ENCODE results near the gene PRPSAP2.

GRCh38 chr17:18891541-18891940 is 33.6 kb downstream of the PRPSAP2 start:
- TF ChIP-seq CTCF (IDR thresholded peaks at IDR 0.05) (no peak), POLR2A (IDR thresholded peaks at IDR 0.05) (no peak)
